Adrenal gland (tissue), 5 donors: ENCODE measurements around the gene CCDC9.

Source experiments
- POLR2A ChIP-seq, 2 donors: fragments of 450-650 bp; IDR thresholded peaks; one replicate each; pipeline ENCODE4 v1.6.1; 2017; ENCODE audit warnings: antibody characterized with exemption in 2 of 2, mild to moderate bottlenecking in 2 of 2, moderate library complexity in 1 of 2
- TF ChIP-seq, protein P1 (sequence below), 6 experiments: fragments of 450-650 bp in 4 of 6; fragments of 200-600 bp in 2 of 6; sonication (generic) in 1 of 6; IDR thresholded peaks; 1 replicate in 5 of 6; 2 replicates in 1 of 6; pipeline versions ENCODE4 v1.5.1 to v1.8.0; 2016 to 2021; ENCODE audit warnings: antibody characterized with exemption in 6 of 6, mild to moderate bottlenecking in 2 of 6, moderate library complexity in 1 of 6
- donor health status: DM: no; HTN: no; CAD: no.

GRCh38 chr19:47269596-47269995 is 13.3 kb downstream of the CCDC9 start:
- TF ChIP-seq, protein P1, sequence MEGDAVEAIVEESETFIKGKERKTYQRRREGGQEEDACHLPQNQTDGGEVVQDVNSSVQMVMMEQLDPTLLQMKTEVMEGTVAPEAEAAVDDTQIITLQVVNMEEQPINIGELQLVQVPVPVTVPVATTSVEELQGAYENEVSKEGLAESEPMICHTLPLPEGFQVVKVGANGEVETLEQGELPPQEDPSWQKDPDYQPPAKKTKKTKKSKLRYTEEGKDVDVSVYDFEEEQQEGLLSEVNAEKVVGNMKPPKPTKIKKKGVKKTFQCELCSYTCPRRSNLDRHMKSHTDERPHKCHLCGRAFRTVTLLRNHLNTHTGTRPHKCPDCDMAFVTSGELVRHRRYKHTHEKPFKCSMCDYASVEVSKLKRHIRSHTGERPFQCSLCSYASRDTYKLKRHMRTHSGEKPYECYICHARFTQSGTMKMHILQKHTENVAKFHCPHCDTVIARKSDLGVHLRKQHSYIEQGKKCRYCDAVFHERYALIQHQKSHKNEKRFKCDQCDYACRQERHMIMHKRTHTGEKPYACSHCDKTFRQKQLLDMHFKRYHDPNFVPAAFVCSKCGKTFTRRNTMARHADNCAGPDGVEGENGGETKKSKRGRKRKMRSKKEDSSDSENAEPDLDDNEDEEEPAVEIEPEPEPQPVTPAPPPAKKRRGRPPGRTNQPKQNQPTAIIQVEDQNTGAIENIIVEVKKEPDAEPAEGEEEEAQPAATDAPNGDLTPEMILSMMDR (IDR thresholded peaks at IDR 0.05) = no peak
- TF ChIP-seq POLR2A (IDR thresholded peaks at IDR 0.05) = no peak
